Natural killer cell (primary cell): ENCODE data around the gene PAAF1. TPM values are rescaled to one million over a fixed set of nuclear protein-coding genes. Genes with fewer than 3 reads are reported as not detected.
A peak's percentile ranks its signal among the peaks of the same experiment; 100 is the strongest.

Experiments
- ATAC-seq, 3 donors: fragments of 150-1000 bp in 2 of 3; fragments of 200-7000 bp in 1 of 3; cut with Tn5 transposase; 1 replicate in 1 of 3; 2 replicates in 2 of 3; pipeline ENCODE4 v1.10.0; 2021; ENCODE audit warnings: mild to moderate bottlenecking in 2 of 3, moderate library complexity in 2 of 3
- DNase-seq, 2 donors: peaks; one replicate each; pipeline versions ENCODE4 v3.0.0 to v3.0.0-alpha.2; 2013 to 2021; ENCODE audit warnings: mixed read lengths in 1 of 2
- H3K27ac ChIP-seq: one replicate; pipeline ENCODE4 v1.5.1; 2013; ENCODE audit warnings: mild to moderate bottlenecking, low read length
- H3K27me3 ChIP-seq: one replicate; pipeline ENCODE4 v1.6.1; 2013; ENCODE audit warnings: low read length; ENCODE audit not compliant: control insufficient read depth, insufficient read depth
- H3K36me3 ChIP-seq: one replicate; pipeline ENCODE4 v1.6.1; 2013; ENCODE audit warnings: low read length; ENCODE audit not compliant: control insufficient read depth, insufficient read depth
- H3K4me1 ChIP-seq: one replicate; pipeline ENCODE4 v1.6.1; 2013; ENCODE audit warnings: low read length; ENCODE audit not compliant: control insufficient read depth, insufficient read depth
- H3K4me3 ChIP-seq: one replicate; pipeline ENCODE4 v1.5.1; 2013; ENCODE audit warnings: low read length
- H3K9me3 ChIP-seq: one replicate; pipeline ENCODE4 v1.6.1; 2013; ENCODE audit warnings: low read length; ENCODE audit not compliant: control insufficient read depth, insufficient read depth
- H3K27ac Mint-ChIP-seq, 2 donors: one replicate each; pipeline ENCODE4 v1.8.0; 2022; ENCODE audit warnings: mild to moderate bottlenecking in 2 of 2, mixed read lengths in 2 of 2, moderate library complexity in 1 of 2
- H3K27me3 Mint-ChIP-seq, 2 donors: one replicate each; pipeline ENCODE4 v1.8.0; 2022; ENCODE audit warnings: low read depth in 2 of 2, mixed read lengths in 2 of 2
- H3K36me3 Mint-ChIP-seq: one replicate; pipeline ENCODE4 v1.8.0; 2022; ENCODE audit warnings: mixed read lengths
- H3K4me1 Mint-ChIP-seq, 2 donors: one replicate each; pipeline ENCODE4 v1.8.0; 2022; ENCODE audit warnings: mixed read lengths in 2 of 2
- H3K4me3 Mint-ChIP-seq: one replicate; pipeline ENCODE4 v1.8.0; 2022; ENCODE audit warnings: mild to moderate bottlenecking, moderate library complexity, mixed read lengths
- H3K9me3 Mint-ChIP-seq, 2 donors: one replicate each; pipeline ENCODE4 v1.8.0; 2022; ENCODE audit warnings: mixed read lengths in 2 of 2
- WGBS: methylation state at CpG from one replicate; pipeline ENCODE4 v1.1.7; 2013; ENCODE audit warnings: missing lambda C conversion rate; ENCODE audit not compliant: insufficient coverage; 5-methylcytosine and 5-hydroxymethylcytosine counted together
- intact Hi-C: fragments of 100-400 bp; cut with micrococcal nuclease; formaldehyde crosslinking; loops from one replicate; pipeline ENCODE4 v1.14.2; 2022
- total RNA-seq, 4 donors: library from RNA; stranded (reverse); fragments of 120-200 nt in 1 of 4; gene quantifications; one replicate each; pipeline versions ENCODE4 v1.2.3 to v1.2.4, GENCODE V29; 2013 to 2022
- TF ChIP-seq, protein P1 (sequence below): fragments of 200-600 bp; IDR thresholded peaks from one replicate; pipeline ENCODE4 v1.8.0; 2022; ENCODE audit warnings: antibody characterized with exemption

PAAF1 gene
- total RNA-seq, 3 donors from 2014 or later (not counting 1 experiment from before 2014, with no cell fraction given): 12.0 to 14.9 (median 13.7) TPM

DNA sequence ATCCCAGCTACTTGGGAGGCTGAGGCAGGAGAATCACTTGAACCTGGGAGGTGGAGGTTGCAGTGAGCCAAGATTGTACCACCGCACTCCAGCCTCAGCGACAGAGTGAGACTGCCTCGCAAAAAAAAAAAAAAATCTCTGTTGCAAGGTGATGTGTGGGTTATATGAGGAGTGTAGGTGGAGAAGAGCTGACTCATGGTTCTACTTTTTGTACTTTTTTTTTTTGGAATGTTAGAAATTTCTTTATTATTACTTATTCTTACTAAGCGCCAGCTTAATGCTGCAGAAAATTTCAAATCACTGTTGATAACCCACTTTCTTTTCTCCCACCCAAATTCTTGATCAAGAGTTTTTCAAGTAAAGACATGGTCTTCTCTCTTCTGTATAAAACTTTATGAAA lies 44.4 kb downstream of the PAAF1 start:
- Histone ChIP-seq H3K27me3 (no peaks in the 10 kb centered on the region), H3K9me3 (no peaks in the 10 kb centered on the region), H3K4me3 (no peak overlapping the region), H3K36me3 (peaks cover 28% of the 10 kb centered on the region), H3K4me1 (no peaks in the 10 kb centered on the region), H3K27ac (no peak overlapping the region)
- no peak for DNase-seq
- intact Hi-C loops: no loop called here
- WGBS: 97% methylated on average over 3 of the region's 4 CpGs
- ATAC-seq: no peak
- H3K27me3 Mint-ChIP-seq: no peaks in the 10 kb centered on the region
- no peak overlapping the region for H3K27ac Mint-ChIP-seq
- no peaks in the 10 kb centered on the region for H3K4me1 Mint-ChIP-seq
- peaks cover 20% of the 10 kb centered on the region for H3K36me3 Mint-ChIP-seq
- H3K9me3 Mint-ChIP-seq: no peaks in the 10 kb centered on the region
- no peak overlapping the region for H3K4me3 Mint-ChIP-seq
- TF ChIP-seq, protein P1, sequence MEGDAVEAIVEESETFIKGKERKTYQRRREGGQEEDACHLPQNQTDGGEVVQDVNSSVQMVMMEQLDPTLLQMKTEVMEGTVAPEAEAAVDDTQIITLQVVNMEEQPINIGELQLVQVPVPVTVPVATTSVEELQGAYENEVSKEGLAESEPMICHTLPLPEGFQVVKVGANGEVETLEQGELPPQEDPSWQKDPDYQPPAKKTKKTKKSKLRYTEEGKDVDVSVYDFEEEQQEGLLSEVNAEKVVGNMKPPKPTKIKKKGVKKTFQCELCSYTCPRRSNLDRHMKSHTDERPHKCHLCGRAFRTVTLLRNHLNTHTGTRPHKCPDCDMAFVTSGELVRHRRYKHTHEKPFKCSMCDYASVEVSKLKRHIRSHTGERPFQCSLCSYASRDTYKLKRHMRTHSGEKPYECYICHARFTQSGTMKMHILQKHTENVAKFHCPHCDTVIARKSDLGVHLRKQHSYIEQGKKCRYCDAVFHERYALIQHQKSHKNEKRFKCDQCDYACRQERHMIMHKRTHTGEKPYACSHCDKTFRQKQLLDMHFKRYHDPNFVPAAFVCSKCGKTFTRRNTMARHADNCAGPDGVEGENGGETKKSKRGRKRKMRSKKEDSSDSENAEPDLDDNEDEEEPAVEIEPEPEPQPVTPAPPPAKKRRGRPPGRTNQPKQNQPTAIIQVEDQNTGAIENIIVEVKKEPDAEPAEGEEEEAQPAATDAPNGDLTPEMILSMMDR: no peak

DNA sequence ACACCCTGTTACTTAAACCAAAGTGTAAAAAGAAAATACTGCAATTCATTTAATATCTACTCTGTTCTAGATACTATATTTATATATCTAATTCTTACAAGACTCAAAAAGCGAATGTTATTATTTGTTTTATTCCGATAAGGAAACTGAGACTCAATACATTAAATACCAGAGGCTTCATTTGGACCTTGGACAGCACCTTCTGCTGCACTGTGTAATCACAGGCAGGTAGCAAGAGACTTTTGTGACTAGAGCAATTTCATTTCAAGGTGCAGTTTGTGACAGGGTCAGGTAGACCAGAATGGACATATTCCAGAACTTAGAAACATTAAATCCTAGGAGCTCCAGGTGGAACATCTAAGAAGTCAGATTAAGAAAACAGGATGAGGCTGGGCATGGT lies 52.6 kb downstream of the PAAF1 start:
- H3K27me3 Mint-ChIP-seq: no peaks in the 10 kb centered on the region
- TF ChIP-seq, protein P1: no peak
- no peaks in the 10 kb centered on the region for H3K9me3 Mint-ChIP-seq

DNA sequence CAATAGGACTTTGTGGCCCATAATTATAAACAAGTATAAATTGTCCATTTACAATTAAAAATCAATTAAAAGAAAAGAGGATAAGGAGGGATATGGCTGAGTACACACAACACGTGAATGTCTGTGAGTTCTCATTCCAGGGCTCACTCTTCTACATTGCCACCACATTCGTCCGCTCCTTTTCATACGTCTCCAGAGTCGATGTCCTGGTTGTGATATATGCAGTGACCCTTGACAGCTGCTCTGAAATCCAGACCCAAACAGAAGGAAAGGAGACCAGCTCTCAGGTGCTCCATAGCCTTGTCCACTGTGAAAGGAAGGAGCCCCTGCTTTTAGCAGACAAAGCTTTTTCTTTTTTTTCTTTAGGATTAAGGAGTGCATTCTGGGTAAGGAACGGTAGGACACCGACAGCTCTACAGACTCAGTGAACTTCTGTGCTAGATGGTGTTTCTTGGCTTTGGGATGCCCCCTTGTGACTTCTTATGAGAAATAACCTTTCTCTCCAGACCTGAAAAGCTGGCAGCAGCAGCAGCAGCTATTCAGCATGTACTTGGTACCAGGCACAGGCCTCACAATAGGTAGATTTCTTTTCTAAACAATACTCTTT lies 54.3 kb downstream of the PAAF1 start:
- H3K4me1 Mint-ChIP-seq: no peaks in the 10 kb centered on the region
- Histone ChIP-seq H3K9me3 (no peaks in the 10 kb centered on the region), H3K4me3 (no peak overlapping the region), H3K4me1 (no peaks in the 10 kb centered on the region), H3K27ac (no peak overlapping the region), H3K36me3 (peaks cover 32% of the 10 kb centered on the region), H3K27me3 (no peaks in the 10 kb centered on the region)
- H3K27ac Mint-ChIP-seq: no peak overlapping the region
- H3K9me3 Mint-ChIP-seq: no peaks in the 10 kb centered on the region
- WGBS: 82% methylated on average over 7 of the region's 7 CpGs
- H3K27me3 Mint-ChIP-seq: no peaks in the 10 kb centered on the region
- no peaks in the 10 kb centered on the region for H3K36me3 Mint-ChIP-seq
- DNase-seq (peak in 1 of 2 donors; percentile 31), ATAC-seq (no peak)
- H3K4me3 Mint-ChIP-seq: no peak overlapping the region
- TF ChIP-seq, protein P1: no peak
- intact Hi-C loops: no loop called here

More for the DNA sequence above, 52.6 kb downstream of the PAAF1 start:
- Histone ChIP-seq H3K4me3 (no peak overlapping the region), H3K4me1 (no peaks in the 10 kb centered on the region), H3K9me3 (no peaks in the 10 kb centered on the region), H3K27ac (no peak overlapping the region), H3K27me3 (no peaks in the 10 kb centered on the region), H3K36me3 (peaks cover 36% of the 10 kb centered on the region)
- Mint-ChIP-seq H3K27ac (no peak overlapping the region), H3K4me3 (no peak overlapping the region), H3K36me3 (no peaks in the 10 kb centered on the region), H3K4me1 (no peaks in the 10 kb centered on the region)
- WGBS: 100% methylated on average over 2 of the region's 2 CpGs
- intact Hi-C loops: no loop called here
- DNase-seq (no peak), ATAC-seq (no peak)

DNA sequence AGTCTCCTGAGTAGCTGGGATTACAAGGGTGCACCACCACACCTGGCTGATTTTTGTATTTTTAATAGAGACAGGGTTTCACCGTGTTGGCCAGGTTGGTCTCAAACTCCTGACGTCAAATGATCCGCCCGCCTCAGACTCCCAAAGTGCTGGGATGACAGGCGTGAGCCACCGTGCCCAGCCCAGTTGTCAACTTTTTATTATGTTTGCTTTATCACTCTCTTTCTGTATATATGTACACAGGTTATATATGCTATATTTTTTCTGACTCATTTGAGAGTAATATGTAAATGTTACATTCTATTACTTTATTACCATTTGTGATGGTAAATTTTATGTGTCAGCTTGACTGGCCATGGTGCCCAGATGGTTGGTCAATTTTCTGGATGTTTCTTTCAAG lies 55.2 kb downstream of the PAAF1 start:
- DNase-seq (no peak), ATAC-seq (no peak)
- no peak overlapping the region for H3K27ac Mint-ChIP-seq
- H3K4me1 ChIP-seq: no peaks in the 10 kb centered on the region
- no peaks in the 10 kb centered on the region for H3K36me3 Mint-ChIP-seq
- WGBS: 93% methylated on average over 4 of the region's 6 CpGs
- peaks cover 28% of the 10 kb centered on the region for H3K36me3 ChIP-seq
- no peaks in the 10 kb centered on the region for H3K4me1 Mint-ChIP-seq
- no peaks in the 10 kb centered on the region for H3K9me3 Mint-ChIP-seq
- no peak overlapping the region for H3K4me3 Mint-ChIP-seq
- TF ChIP-seq, protein P1: no peak
- intact Hi-C loops: no loop called here
- H3K27ac ChIP-seq: no peak overlapping the region
- no peak overlapping the region for H3K4me3 ChIP-seq
- H3K27me3 ChIP-seq: no peaks in the 10 kb centered on the region
- H3K9me3 ChIP-seq: no peaks in the 10 kb centered on the region
- H3K27me3 Mint-ChIP-seq: no peaks in the 10 kb centered on the region
